CD14-positive monocyte (primary cell): ENCODE measurements around the gene LDLRAD4. TPM values are rescaled to one million over a fixed set of nuclear protein-coding genes. Genes with fewer than 3 reads are reported as not detected.

Source experiments
- DNase-seq, 3 donors: peaks; one replicate each; pipeline ENCODE4 v3.0.0-alpha.2; 2011 to 2022
- H2AFZ ChIP-seq: 2 replicates; pipeline ENCODE4 v1.6.0; 2012; ENCODE audit warnings: mild to moderate bottlenecking, low read depth, low read length, inconsistent platforms; ENCODE audit not compliant: insufficient read depth, poor library complexity, severe bottlenecking
- H3K27ac ChIP-seq, 2 donors: 1 replicate in 1 of 2; 2 replicates in 1 of 2; pipeline ENCODE4 v1.5.1; 2012 to 2013; ENCODE audit warnings: low read length in 2 of 2, control low read depth in 1 of 2, inconsistent platforms in 1 of 2, low read depth in 1 of 2, mild to moderate bottlenecking in 1 of 2
- H3K27me3 ChIP-seq, 2 donors: one replicate each; pipeline versions ENCODE4 v1.6.0 to v1.6.1; 2011 to 2013; ENCODE audit warnings: low read length in 2 of 2; ENCODE audit not compliant: control insufficient read depth in 2 of 2, insufficient read depth in 2 of 2
- H3K36me3 ChIP-seq, 2 donors: replicated peaks in 1 of 2; 1 replicate in 1 of 2; 2 replicates in 1 of 2; pipeline versions ENCODE4 v1.5.1 to v1.6.1; 2012 to 2013; ENCODE audit warnings: low read length in 2 of 2, control low read depth in 1 of 2, inconsistent platforms in 1 of 2, mild to moderate bottlenecking in 1 of 2; ENCODE audit not compliant: insufficient read depth in 2 of 2, control insufficient read depth in 1 of 2
- H3K4me1 ChIP-seq, 2 donors: 1 replicate in 1 of 2; 2 replicates in 1 of 2; pipeline versions ENCODE4 v1.5.1 to v1.6.1; 2012 to 2013; ENCODE audit warnings: low read length in 2 of 2, control low read depth in 1 of 2, inconsistent platforms in 1 of 2, mild to moderate bottlenecking in 1 of 2, moderate library complexity in 1 of 2; ENCODE audit not compliant: insufficient read depth in 2 of 2, control insufficient read depth in 1 of 2
- H3K4me2 ChIP-seq: replicated peaks from 2 replicates; pipeline ENCODE3; 2012; ENCODE audit warnings: low read length, moderate library complexity, mild to moderate bottlenecking; ENCODE audit not compliant: poor library complexity, severe bottlenecking; ENCODE audit errors: extremely low read depth
- H3K4me3 ChIP-seq, 3 experiments: fragments of 200-600 bp in 1 of 3; sonication (generic) in 1 of 3; replicated peaks in 1 of 3; 1 replicate in 2 of 3; 2 replicates in 1 of 3; pipeline ENCODE4 v1.5.1; 2011 to 2013; ENCODE audit warnings: low read length in 3 of 3, mild to moderate bottlenecking in 3 of 3, control low read depth in 2 of 3, low read depth in 2 of 3, inconsistent platforms in 1 of 3, moderate library complexity in 1 of 3
- H3K79me2 ChIP-seq: 2 replicates; pipeline ENCODE4 v1.6.0; 2012; ENCODE audit warnings: mild to moderate bottlenecking, control low read depth, inconsistent platforms, low read length, moderate library complexity; ENCODE audit not compliant: insufficient read depth
- H3K9ac ChIP-seq: 2 replicates; pipeline ENCODE4 v1.6.0; 2017; ENCODE audit warnings: low read length, mild to moderate bottlenecking; ENCODE audit not compliant: insufficient read depth, poor library complexity, severe bottlenecking
- H3K9me3 ChIP-seq, 2 donors: replicated peaks in 1 of 2; 1 replicate in 1 of 2; 2 replicates in 1 of 2; pipeline versions ENCODE4 v1.5.1 to v1.6.1; 2012 to 2013; ENCODE audit warnings: low read length in 2 of 2, control low read depth in 1 of 2; ENCODE audit not compliant: control insufficient read depth in 1 of 2, insufficient read depth in 1 of 2
- H4K20me1 ChIP-seq: 2 replicates; pipeline ENCODE4 v1.6.0; 2012; ENCODE audit warnings: mild to moderate bottlenecking, low read length, control low read depth, moderate library complexity; ENCODE audit not compliant: insufficient read depth
- H3K27ac Mint-ChIP-seq, 7 donors: one replicate each; pipeline ENCODE4 v1.8.0; 2020; ENCODE audit warnings: mild to moderate bottlenecking in 7 of 7, mixed read lengths in 7 of 7, moderate library complexity in 6 of 7, inconsistent platforms in 2 of 7
- H3K27me3 Mint-ChIP-seq, 3 donors: one replicate each; pipeline ENCODE4 v1.8.0; 2021 to 2022; ENCODE audit warnings: low read depth in 3 of 3, mild to moderate bottlenecking in 3 of 3, mixed read lengths in 3 of 3, moderate library complexity in 3 of 3, inconsistent platforms in 1 of 3
- H3K36me3 Mint-ChIP-seq, 2 donors: one replicate each; pipeline ENCODE4 v1.8.0; 2020; ENCODE audit warnings: mixed read lengths in 2 of 2, inconsistent platforms in 1 of 2, mild to moderate bottlenecking in 1 of 2
- H3K4me1 Mint-ChIP-seq: one replicate; pipeline ENCODE4 v1.8.0; 2020; ENCODE audit warnings: mild to moderate bottlenecking, mixed read lengths
- H3K4me3 Mint-ChIP-seq, 2 donors: one replicate each; pipeline ENCODE4 v1.8.0; 2020; ENCODE audit warnings: mild to moderate bottlenecking in 2 of 2, mixed read lengths in 2 of 2, moderate library complexity in 1 of 2
- H3K9me3 Mint-ChIP-seq, 7 donors: one replicate each; pipeline ENCODE4 v1.8.0; 2020 to 2022; ENCODE audit warnings: mixed read lengths in 7 of 7, mild to moderate bottlenecking in 6 of 7, moderate library complexity in 6 of 7, inconsistent platforms in 2 of 7
- WGBS: methylation state at CpG from one replicate; pipeline ENCODE4 v1.1.5; 2013; ENCODE audit warnings: missing lambda C conversion rate; ENCODE audit not compliant: insufficient coverage; 5-methylcytosine and 5-hydroxymethylcytosine counted together
- intact Hi-C, 2 donors: fragments of 100-400 bp; cut with micrococcal nuclease; formaldehyde crosslinking; loops; one replicate each; pipeline versions ENCODE4 v1.15.0 to v1.15.1; 2023
- polyA plus RNA-seq, 3 donors: library from polyadenylated mRNA; depleted of rRNA in 1 of 3; unstranded in 2 of 3; stranded (reverse) in 1 of 3; fragments of 300-500 nt in 2 of 3; fragments of >200 nt in 1 of 3; fragmentation: Illumina TruSeq in 2 of 3; gene quantifications; 1 replicate in 2 of 3; 2 replicates in 1 of 3; pipeline ENCODE4 v1.2.3, GENCODE V29; 2012 to 2021
- TF ChIP-seq, protein P1 (sequence below): fragments of 200-600 bp; IDR thresholded peaks from one replicate; pipeline ENCODE4 v1.8.0; 2022; ENCODE audit warnings: antibody characterized with exemption, mild to moderate bottlenecking

LDLRAD4 gene
- polyA plus RNA-seq, 3 donors, result 13.5 to 15.4 (median 13.8) TPM

DNA sequence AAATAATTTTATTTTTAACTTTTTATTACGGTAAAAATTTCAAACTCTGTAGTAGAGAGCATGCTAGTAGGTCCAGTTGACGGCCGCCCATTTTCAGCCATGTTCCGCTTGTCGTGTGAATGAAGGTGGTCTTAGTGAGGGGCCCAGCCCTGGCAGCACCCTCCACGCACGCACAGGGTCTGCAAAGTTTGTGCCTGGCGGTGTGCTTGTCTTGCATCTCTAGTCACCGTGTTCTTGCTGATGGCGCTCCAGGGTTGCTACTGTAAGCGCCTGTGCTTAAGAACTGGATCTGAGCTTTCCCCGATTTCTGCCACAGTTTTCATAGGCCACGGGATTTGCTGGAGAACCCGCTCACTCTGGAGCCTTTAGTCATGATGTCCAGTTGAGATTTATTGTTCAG is 28.9 kb downstream of the LDLRAD4 start:
- TF ChIP-seq, protein P1, sequence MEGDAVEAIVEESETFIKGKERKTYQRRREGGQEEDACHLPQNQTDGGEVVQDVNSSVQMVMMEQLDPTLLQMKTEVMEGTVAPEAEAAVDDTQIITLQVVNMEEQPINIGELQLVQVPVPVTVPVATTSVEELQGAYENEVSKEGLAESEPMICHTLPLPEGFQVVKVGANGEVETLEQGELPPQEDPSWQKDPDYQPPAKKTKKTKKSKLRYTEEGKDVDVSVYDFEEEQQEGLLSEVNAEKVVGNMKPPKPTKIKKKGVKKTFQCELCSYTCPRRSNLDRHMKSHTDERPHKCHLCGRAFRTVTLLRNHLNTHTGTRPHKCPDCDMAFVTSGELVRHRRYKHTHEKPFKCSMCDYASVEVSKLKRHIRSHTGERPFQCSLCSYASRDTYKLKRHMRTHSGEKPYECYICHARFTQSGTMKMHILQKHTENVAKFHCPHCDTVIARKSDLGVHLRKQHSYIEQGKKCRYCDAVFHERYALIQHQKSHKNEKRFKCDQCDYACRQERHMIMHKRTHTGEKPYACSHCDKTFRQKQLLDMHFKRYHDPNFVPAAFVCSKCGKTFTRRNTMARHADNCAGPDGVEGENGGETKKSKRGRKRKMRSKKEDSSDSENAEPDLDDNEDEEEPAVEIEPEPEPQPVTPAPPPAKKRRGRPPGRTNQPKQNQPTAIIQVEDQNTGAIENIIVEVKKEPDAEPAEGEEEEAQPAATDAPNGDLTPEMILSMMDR, result no peak
- 98% methylated on average over 13 of the region's 14 CpGs for WGBS
- no peaks in the 10 kb centered on the region for H3K4me1 ChIP-seq

DNA sequence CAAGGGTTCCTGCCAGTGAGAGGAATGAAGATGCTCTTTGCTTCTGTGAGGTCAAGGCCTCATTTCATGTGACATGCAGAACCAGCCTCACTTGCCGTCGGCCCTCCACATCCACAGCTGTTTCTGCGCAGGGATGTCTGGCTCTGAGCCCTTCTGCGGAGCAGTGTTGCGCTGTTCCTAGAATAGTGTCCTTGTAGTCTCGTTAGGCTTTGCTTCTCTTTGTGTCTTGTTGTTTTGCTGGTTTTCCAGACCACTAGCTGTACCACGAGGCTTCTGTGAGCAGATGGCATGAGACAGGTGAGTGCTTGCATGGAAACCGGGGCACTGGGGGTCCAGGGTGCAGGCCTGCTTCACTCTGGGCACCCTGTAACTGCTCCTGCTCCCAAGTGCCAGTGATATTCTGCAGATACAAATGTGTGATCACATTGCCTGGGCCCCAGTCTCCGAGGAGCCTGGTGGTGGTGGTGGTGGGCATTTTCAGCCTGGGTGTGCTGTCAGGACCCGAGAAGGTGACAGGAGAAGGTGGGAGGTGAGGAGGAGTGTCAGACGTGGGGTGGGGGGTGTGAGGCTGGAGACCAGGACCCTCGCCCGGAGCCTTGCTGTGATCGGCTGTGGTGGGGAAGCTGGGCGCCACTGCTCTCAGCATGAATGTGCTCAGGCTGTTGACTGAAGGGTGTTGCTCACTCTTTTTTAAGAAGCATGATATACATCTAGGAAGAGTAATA is 34.3 kb downstream of the LDLRAD4 start:
- H3K9me3 ChIP-seq, result no peaks in the 10 kb centered on the region
- TF ChIP-seq, protein P1, result no peak
- H2AFZ ChIP-seq, result no peak overlapping the region
- peaks cover 27% of the 10 kb centered on the region for H4K20me1 ChIP-seq
- H3K79me2 ChIP-seq, result no peaks in the 10 kb centered on the region
- peaks cover 0 to 3% of the 10 kb centered on the region in 2 donors for H3K36me3 Mint-ChIP-seq
- no peaks in the 10 kb centered on the region for H3K4me1 ChIP-seq
- peaks cover 0 to 2% (median 0%) of the 10 kb centered on the region in 3 donors for H3K27me3 Mint-ChIP-seq
- no peak overlapping the region for H3K4me3 ChIP-seq
- peaks cover 2% of the 10 kb centered on the region for H3K4me1 Mint-ChIP-seq
- intact Hi-C loops, result no loop called here
- no peak overlapping the region for H3K27ac ChIP-seq
- no peak overlapping the region for H3K27ac Mint-ChIP-seq
- WGBS, result 97% methylated on average over 14 of the region's 15 CpGs
- H3K9me3 Mint-ChIP-seq, result peaks cover 0 to 2% (median 0%) of the 10 kb centered on the region in 7 donors
- no peak overlapping the region for H3K9ac ChIP-seq
- no peak overlapping the region for H3K4me2 ChIP-seq
- H3K4me3 Mint-ChIP-seq, result no peak overlapping the region
- no peaks in the 10 kb centered on the region for H3K27me3 ChIP-seq
- no peak for DNase-seq
- H3K36me3 ChIP-seq, result no peaks in the 10 kb centered on the region

More for the DNA sequence above, 28.9 kb downstream of the LDLRAD4 start:
- Mint-ChIP-seq H3K4me3 (no peak overlapping the region), H3K4me1 (peaks cover 2% of the 10 kb centered on the region), H3K36me3 (peaks cover 0 to 3% of the 10 kb centered on the region in 2 donors), H3K27me3 (peaks cover 0 to 4% (median 0%) of the 10 kb centered on the region in 3 donors), H3K9me3 (peaks cover 0 to 3% (median 0%) of the 10 kb centered on the region in 7 donors), H3K27ac (no peak overlapping the region)
- DNase-seq, result no peak
- Histone ChIP-seq H3K9me3 (no peaks in the 10 kb centered on the region), H3K79me2 (no peaks in the 10 kb centered on the region), H3K4me2 (no peak overlapping the region), H4K20me1 (peaks cover 14% of the 10 kb centered on the region), H3K4me3 (no peak overlapping the region), H3K27me3 (no peaks in the 10 kb centered on the region), H3K36me3 (no peaks in the 10 kb centered on the region), H2AFZ (no peak overlapping the region), H3K9ac (no peak overlapping the region), H3K27ac (no peak overlapping the region)
- intact Hi-C loops, result no loop called here
